K562 (cell line): ENCODE data around the gene KANK2.

Experiments used
- CREB1 ChIP-seq, 2 experiments: sonication (generic) in 1 of 2; formaldehyde crosslinking in 1 of 2; IDR thresholded peaks; 2 replicates each; pipeline versions ENCODE4 v1.6.1 to v1.8.0; 2012 to 2022; ENCODE audit warnings: inconsistent platforms in 1 of 2, mild to moderate bottlenecking in 1 of 2, missing genetic modification reagents in 1 of 2, moderate library complexity in 1 of 2
- EZH2 ChIP-seq: IDR thresholded peaks from 2 replicates; pipeline ENCODE4 v1.6.1; 2012; ENCODE audit warnings: low read depth, mild to moderate bottlenecking, inconsistent platforms, low read length, borderline replicate concordance
- HNRNPK ChIP-seq: fragments of 200-400 bp; formaldehyde crosslinking; IDR thresholded peaks from one replicate; pipeline ENCODE4 v1.6.1; 2018; ENCODE audit warnings: mild to moderate bottlenecking, low read depth, low read length; ENCODE audit not compliant: poor library complexity, severe bottlenecking
- IRF9 ChIP-seq: fragments of 450-650 bp; IDR thresholded peaks from 2 replicates; pipeline ENCODE4 v1.6.1; 2016; ENCODE audit warnings: missing biosample characterization, missing genetic modification characterization
- MYC ChIP-seq, 2 experiments: fragments of 250-450 bp in 1 of 2; sonication (Bioruptor Pico) in 1 of 2; IDR thresholded peaks; 2 replicates each; pipeline versions ENCODE4 v1.5.1 to v1.6.1; 2012 to 2021; ENCODE audit warnings: low read depth in 2 of 2, borderline replicate concordance in 1 of 2, improper control_type of control experiment in 1 of 2, low read length in 1 of 2, mild to moderate bottlenecking in 1 of 2, moderate library complexity in 1 of 2
- STAT5A ChIP-seq: IDR thresholded peaks from 2 replicates; pipeline ENCODE4 v1.6.1; 2012; ENCODE audit warnings: low read length, inconsistent platforms, borderline replicate concordance
- ZNF143 ChIP-seq: sonication (generic); formaldehyde crosslinking; IDR thresholded peaks from 2 replicates; pipeline ENCODE4 v1.9.0; 2022; ENCODE audit warnings: mild to moderate bottlenecking, missing genetic modification reagents

- no peak for TF ChIP-seq EZH2
- TF ChIP-seq IRF9, result no peak
- no peak for TF ChIP-seq ZNF143 (CRISPR knock-in tag)
- TF ChIP-seq HNRNPK, result no peak
- no peak for TF ChIP-seq MYC (IDR thresholded peaks at IDR 0.05; ENCODE audit: low read depth, low read length)
- no peak for TF ChIP-seq MYC (CRISPR knock-in tag; IDR thresholded peaks at IDR 0.05; ENCODE audit: borderline replicate concordance, low read depth)
- no peak for TF ChIP-seq CREB1 (IDR thresholded peaks at IDR 0.05)
- TF ChIP-seq CREB1 (CRISPR knock-in tag; IDR thresholded peaks at IDR 0.05), result no peak
- no peak for TF ChIP-seq STAT5A
Measured at GRCh38 chr19:11194656-11195558, 2.4 kb downstream of the KANK2 start.
